Measurements from ENCODE around the gene KBTBD2.
"Not testable (repeated sequence)": the region's sequence is repeated elsewhere in the genome, so short reads cannot be mapped to it uniquely, and the experiment has no call there.

KBTBD2 gene

DNA sequence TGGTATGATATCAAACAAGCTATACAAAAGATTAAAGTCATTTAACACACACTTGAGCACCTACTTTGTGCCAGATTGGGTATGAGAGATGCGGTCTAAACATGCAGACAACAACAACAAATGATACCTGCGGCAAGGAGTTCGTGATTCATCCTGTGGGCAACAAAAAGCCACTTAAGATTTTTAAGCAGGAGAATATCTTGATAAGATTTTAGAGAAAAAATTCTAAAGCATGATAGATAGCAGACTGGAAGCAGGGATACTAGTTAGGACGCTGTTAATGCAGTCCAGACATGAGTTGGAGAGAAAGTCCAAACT is 1.6 kb upstream of the KBTBD2 start:
- no peak for DNase-seq

DNA sequence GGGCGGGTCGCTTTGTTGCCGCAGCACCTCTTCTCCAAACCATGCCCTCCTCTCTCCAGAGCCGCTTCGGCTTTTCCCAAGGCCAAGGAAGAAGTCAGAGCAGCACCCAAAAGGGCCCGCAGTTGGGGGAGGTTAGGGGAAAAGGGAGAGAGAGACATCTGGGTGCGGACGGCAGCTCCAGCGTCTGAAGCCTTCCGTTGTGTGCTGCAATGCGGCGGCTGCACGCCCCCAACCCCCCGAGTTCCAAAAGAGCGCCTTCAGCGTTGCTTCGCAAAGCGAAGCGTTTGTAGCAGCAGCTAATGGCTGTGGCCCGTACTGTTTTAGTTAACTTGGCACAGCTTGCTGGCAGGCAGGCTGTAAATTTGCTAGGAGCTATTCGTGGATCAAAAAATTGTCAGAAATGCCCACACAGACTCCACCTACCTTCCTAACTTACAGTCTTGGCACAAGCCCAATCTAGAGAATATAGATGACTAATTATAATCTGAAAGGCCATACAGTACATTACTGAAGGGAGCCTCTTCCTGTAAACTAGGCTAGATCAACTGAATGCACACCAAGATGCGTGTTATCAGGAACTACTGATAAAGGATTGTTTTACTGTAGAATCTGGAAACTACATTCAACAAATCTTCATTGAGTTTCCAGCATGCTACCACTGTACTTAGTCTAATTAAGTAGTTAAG is 1.1 kb upstream of the KBTBD2 start:
- DNase-seq = peak; percentile 83

GRCh38 chr7:32891800-32892520 is 400 bp upstream of the KBTBD2 start:
- peak; percentile 97 for DNase-seq

- no peak for DNase-seq
Measured at GRCh38 chr7:32890793-32891042, 842 bp downstream of the KBTBD2 start.

- DNase-seq = peak; percentile 59
Measured at GRCh38 chr7:32890010-32890792, 1.4 kb downstream of the KBTBD2 start.

GRCh38 chr7:32888505-32888904 is 3.1 kb downstream of the KBTBD2 start:
- no peak for DNase-seq

- no peak for DNase-seq
Measured at GRCh38 chr7:32887395-32887794, 4.2 kb downstream of the KBTBD2 start.

DNA sequence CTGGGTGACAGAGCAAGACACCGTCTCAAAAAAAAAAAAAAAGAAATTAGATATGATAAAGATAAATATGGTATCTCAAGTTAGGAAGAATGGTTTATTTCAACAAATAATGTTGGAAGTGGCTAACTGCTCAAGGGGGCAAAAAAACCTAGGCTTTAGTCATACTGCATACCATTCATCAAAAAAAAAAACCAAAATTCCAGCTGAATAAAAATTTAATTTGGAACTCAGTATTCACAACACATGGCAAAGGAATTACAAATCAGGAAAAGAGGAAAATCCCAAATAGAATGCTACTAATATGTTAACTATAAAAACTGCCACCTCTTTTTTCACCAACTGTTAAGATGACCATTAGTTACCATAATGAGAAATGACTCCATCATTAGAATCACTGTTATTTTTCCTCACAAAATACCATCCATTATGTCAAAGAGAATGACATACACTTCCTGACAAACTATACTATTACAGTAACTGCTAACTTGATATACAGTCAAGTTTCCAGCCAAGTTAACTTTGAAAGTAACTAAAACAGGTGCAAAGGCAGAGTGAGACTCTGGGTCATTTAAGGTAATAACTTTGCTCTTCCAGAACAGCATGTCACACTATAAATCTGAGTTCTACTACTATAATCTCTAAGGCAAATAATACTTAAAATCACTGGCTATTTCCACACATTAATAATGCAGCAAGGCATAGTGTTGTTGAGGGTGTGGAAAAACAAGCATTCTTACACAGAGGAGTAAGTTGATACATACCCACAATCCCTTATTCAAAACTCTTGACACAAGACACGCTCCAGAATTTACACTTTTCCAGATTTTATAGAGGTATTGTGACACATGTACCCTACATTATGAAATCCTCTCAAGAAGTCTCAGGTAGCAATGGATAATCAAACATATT is 10.2 kb downstream of the KBTBD2 start:
- DNase-seq = peak; percentile 67

- DNase-seq = no peak
Measured at GRCh38 chr7:32879460-32879859, 12.1 kb downstream of the KBTBD2 start.

DNA sequence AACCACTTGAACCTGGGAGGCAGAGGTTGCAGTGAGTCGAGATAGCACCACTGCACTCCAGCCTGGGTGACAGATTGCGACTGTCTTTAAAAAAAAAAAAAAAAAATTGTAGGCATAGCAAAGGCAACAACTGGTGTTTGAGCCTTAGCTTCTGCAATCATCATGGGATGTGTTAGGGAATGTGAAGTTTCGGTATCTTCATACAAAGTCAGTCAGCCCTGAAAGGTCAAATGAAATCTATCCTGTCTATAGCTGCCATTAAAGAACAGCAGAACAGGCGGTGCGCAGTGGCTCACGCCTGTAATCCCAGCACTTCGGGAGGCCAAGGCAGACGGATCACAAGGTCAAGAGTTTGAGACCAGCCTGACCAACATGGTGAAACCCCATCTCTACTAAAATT is 13.5 kb downstream of the KBTBD2 start:
- DNase-seq = not testable (repeated sequence)

GRCh38 chr7:32872421-32872820 is 19.1 kb downstream of the KBTBD2 start:
- DNase-seq = no peak

DNA sequence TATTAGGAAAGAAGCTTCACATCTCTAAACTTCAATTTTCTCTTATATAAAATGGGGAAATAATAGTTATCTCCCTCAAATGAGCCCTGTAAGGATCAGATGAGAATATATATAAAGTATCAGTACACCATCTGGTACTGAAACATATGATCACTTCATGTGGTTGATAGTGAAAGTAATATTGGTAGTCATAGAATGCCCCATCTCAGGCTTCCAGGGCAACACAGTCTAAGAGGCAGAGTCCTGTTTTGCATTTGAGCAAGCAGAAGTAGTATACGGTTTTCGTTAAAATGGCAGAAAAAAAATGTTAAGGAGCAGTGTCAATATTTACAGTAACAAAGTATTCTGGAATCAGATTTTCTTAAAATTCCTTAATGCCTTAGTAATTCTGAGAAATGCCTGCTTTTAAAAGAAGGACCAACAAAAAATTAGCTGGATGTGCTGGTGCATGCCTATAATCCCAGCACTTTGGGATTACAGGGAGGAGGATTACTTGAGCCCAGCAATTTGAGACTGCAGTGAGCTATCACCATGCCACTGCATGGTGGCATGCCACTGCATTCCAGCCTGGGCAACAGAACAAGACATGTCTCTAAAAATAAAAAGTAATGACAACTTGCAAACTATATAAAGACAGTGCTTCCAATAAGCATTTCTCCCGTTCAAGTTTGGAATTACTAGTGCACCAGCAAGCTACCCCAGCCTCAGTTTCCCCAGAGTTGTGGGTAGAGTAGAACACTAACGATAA is 19.8 kb downstream of the KBTBD2 start:
- DNase-seq = peak; percentile 39

DNA sequence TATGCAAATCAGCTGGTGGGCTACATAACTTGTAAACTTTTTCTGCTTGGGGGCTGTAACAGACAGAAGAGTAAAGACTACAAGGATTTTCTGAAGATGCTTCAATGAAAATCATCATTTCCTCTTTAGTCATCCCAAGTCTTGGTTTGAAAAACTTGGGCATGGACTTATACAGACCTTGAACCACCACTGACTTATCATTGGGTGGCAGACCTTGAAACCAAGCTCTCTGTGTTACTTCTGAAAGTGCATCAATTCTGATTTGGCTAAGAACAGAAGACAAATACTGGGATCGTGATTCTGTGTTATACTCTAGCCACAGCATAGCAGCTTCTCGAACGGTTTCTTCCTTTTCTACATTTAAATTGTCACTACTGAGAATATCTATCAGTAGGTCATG is 21.3 kb downstream of the KBTBD2 start:
- DNase-seq = no peak

- no peak for DNase-seq
Measured at GRCh38 chr7:32869716-32870115, 21.8 kb downstream of the KBTBD2 start.

GRCh38 chr7:32868116-32868515 is 23.4 kb downstream of the KBTBD2 start:
- DNase-seq = no peak

DNA sequence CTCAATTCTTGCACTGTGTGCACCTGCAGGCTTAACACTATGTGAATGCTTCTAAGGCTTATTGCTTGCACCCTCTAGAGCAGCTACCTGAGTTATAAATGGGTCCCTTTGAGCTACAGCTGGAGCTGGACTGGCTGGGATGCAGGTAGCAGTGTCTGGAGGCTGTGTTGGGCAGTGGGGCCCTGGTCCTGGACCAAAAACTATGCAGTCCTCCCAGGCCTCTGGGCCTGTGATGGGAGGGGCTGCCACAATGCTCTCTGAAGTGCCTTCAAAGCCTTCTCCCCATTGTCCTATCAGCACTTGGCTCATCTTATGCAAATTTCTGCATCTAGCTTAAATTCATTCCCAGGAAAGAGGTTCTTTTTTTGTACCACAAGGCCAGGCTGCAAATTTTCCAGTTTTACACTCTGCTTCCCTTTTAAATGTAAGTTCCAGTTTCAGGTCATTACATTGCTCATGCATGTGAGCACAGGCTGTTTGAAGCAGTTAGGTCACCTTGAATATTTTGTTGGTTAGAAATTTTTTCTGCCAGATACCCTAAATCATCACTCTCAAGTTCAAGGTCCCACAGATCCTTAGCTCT is 26.0 kb downstream of the KBTBD2 start:
- DNase-seq = no peak

GRCh38 chr7:32863872-32864271 is 27.7 kb downstream of the KBTBD2 start:
- not testable (repeated sequence) for DNase-seq

- DNase-seq = no peak
Measured at GRCh38 chr7:32860090-32860489, 31.5 kb downstream of the KBTBD2 start.

DNA sequence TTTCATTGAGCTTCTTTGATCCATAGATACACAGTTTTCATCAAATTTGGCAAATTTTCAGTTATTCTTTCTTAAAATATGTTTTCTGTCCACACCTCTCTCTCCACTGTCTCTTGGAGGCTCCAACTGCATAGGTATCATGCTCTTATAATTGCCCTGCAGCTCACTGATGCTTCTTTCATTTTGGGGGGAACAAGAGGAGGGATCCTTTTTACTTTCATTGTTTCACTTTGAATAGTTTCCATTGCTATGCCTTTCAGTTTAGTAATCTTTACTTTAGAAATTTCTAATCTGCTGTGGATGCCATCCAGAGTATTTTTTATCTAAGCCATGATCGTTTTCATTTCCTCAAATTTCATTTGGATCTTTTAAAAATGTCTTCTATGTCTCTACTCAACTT is 32.9 kb downstream of the KBTBD2 start:
- no peak for DNase-seq

DNA sequence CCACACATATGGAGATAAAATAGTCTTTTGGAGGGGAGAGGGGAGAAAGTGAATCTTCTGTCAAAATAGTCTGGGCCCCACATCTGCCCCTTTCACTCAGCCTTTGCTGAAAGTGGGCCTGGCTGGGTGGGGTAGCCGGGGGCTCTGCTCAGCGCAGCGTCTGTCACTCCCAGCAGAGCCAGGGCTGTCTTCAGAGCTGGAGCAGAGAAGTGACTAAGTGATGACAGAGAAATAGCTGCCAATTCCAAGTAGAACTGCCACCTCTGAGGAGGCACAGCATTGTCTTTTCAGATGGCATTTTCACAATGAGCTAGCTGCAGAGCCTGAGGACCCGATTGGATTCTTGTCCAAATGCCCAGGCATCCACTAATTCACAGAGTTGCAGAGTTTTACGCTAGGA is 34.5 kb downstream of the KBTBD2 start:
- DNase-seq = not testable (repeated sequence)

- not testable (repeated sequence) for DNase-seq
Measured at GRCh38 chr7:32855837-32856775, 35.5 kb downstream of the KBTBD2 start.

All from fibroblast of skin of back (primary cell).